A673 (cell line): ENCODE results near the gene DHRS9.

ENCODE experiments used
- EZH2 ChIP-seq: fragments of 200-600 bp; sonication (generic); IDR thresholded peaks from 2 replicates; pipeline ENCODE4 v1.6.1; 2017; ENCODE audit warnings: borderline replicate concordance, low read depth, mild to moderate bottlenecking, mixed read lengths, antibody characterized with exemption, low read length; ENCODE audit not compliant: poor library complexity, severe bottlenecking
- TF ChIP-seq, protein P1 (sequence below): fragments of 300-800, 200-600 bp; sonication (generic); conservative IDR thresholded peaks from 2 replicates; pipeline ENCODE4 v1.5.1; 2017; ENCODE audit warnings: low read depth, mild to moderate bottlenecking, antibody characterized with exemption, low read length, moderate library complexity, mixed read lengths

DNA sequence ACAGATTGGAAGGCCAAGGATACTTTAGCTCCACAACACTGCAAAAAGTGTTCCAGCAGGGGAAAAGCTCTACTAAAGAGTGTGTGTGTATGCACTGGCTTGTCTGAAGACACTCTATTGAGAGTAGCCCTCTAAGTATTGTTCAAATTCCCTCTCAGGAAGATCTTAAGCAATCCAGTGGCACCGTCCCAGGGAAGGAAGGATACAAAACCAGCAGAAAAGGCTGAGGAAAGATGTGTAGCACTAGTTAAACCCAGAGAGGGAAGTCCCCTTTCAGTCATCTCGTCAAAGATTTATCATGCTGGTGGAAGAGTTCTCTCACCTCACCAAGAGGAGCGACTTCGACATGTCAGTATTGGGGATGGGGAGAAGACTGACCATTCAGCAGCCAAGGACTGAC, 50.5 kb downstream of the DHRS9 start:
- TF ChIP-seq, protein P1, sequence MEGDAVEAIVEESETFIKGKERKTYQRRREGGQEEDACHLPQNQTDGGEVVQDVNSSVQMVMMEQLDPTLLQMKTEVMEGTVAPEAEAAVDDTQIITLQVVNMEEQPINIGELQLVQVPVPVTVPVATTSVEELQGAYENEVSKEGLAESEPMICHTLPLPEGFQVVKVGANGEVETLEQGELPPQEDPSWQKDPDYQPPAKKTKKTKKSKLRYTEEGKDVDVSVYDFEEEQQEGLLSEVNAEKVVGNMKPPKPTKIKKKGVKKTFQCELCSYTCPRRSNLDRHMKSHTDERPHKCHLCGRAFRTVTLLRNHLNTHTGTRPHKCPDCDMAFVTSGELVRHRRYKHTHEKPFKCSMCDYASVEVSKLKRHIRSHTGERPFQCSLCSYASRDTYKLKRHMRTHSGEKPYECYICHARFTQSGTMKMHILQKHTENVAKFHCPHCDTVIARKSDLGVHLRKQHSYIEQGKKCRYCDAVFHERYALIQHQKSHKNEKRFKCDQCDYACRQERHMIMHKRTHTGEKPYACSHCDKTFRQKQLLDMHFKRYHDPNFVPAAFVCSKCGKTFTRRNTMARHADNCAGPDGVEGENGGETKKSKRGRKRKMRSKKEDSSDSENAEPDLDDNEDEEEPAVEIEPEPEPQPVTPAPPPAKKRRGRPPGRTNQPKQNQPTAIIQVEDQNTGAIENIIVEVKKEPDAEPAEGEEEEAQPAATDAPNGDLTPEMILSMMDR, result no peak
- no peak for TF ChIP-seq EZH2
